SK-N-SH (cell line): ENCODE data around the gene RHBDL1. TPM values are rescaled to one million over a fixed set of nuclear protein-coding genes. Genes with fewer than 3 reads are reported as not detected.

ENCODE experiments used
- CHD2 ChIP-seq: fragments of 150-350 bp; IDR thresholded peaks from 2 replicates; pipeline ENCODE4 v1.6.1; 2018; ENCODE audit warnings: low read length; ENCODE audit not compliant: partially characterized antibody
- EZH2phosphoT487 ChIP-seq: fragments of 200-600 bp; sonication (generic); IDR thresholded peaks from 2 replicates; pipeline ENCODE4 v1.6.1; 2017; ENCODE audit warnings: low read depth, mixed run types, mild to moderate bottlenecking, antibody characterized with exemption, moderate library complexity, borderline replicate concordance
- FOSL2 ChIP-seq: IDR thresholded peaks from 2 replicates; pipeline ENCODE4 v1.4.0; 2012; ENCODE audit warnings: low read depth, mild to moderate bottlenecking, moderate library complexity, borderline replicate concordance
- FOXJ3 ChIP-seq: sonication (generic); formaldehyde crosslinking; IDR thresholded peaks from 2 replicates; pipeline ENCODE4 v1.5.1; 2020; ENCODE audit warnings: mild to moderate bottlenecking, missing genetic modification reagents
- GABPA ChIP-seq: IDR thresholded peaks from 2 replicates; pipeline ENCODE4 v1.4.0; 2012; ENCODE audit warnings: low read depth, mild to moderate bottlenecking
- GATA2 ChIP-seq: sonication (generic); formaldehyde crosslinking; IDR thresholded peaks from 2 replicates; pipeline ENCODE4 v1.5.0; 2020; ENCODE audit warnings: mild to moderate bottlenecking, missing genetic modification reagents
- IRF3 ChIP-seq: fragments of 150-350 bp; IDR thresholded peaks from 2 replicates; pipeline ENCODE4 v1.6.1; 2016; ENCODE audit warnings: mild to moderate bottlenecking, low read depth, low read length
- MAX ChIP-seq: IDR thresholded peaks from 2 replicates; pipeline ENCODE4 v1.4.0; 2012; ENCODE audit warnings: low read depth
- MXI1 ChIP-seq: IDR thresholded peaks from 2 replicates; pipeline ENCODE4 v1.6.1; 2012; ENCODE audit warnings: mild to moderate bottlenecking, low read depth, low read length, improper control_type of control experiment
- PBX3 ChIP-seq: IDR thresholded peaks from 2 replicates; pipeline ENCODE4; 2012
- RAD21 ChIP-seq: IDR thresholded peaks from 2 replicates; pipeline ENCODE4 v1.6.1; 2012; ENCODE audit warnings: mild to moderate bottlenecking, low read length
- REST ChIP-seq: IDR thresholded peaks from 2 replicates; pipeline ENCODE4 v1.6.1; 2012; ENCODE audit warnings: mild to moderate bottlenecking, low read depth, low read length, moderate library complexity
- RFX5 ChIP-seq: IDR thresholded peaks from 2 replicates; pipeline ENCODE4 v1.6.1; 2012; ENCODE audit warnings: mild to moderate bottlenecking, improper control_type of control experiment, low read length
- RXRA ChIP-seq: IDR thresholded peaks from 2 replicates; pipeline ENCODE4 v1.4.0; 2012; ENCODE audit warnings: low read depth, mild to moderate bottlenecking, borderline replicate concordance
- SMC3 ChIP-seq: IDR thresholded peaks from 2 replicates; pipeline ENCODE4 v1.6.1; 2012; ENCODE audit warnings: low read depth, low read length, improper control_type of control experiment
- USF2 ChIP-seq: fragments of 150-350 bp; IDR thresholded peaks from 2 replicates; pipeline ENCODE4 v1.6.1; 2017; ENCODE audit warnings: antibody characterized with exemption, low read length, low read depth, borderline replicate concordance
- YY1 ChIP-seq: IDR thresholded peaks from 2 replicates; pipeline ENCODE4 v1.4.0; 2012; ENCODE audit warnings: low read depth, mild to moderate bottlenecking
- polyA plus RNA-seq, 3 experiments: library from polyadenylated mRNA; depleted of rRNA; stranded (reverse); fragments of >200 nt; gene quantifications; 2 replicates each; pipeline ENCODE4 v1.2.3, GENCODE V29; 2012

Gene RHBDL1
- polyA plus RNA-seq, 1 of the 3 experiments (the other 2 are of a cell fraction) = 4.1 TPM

- TF ChIP-seq REST = 0 out of 2 replicates have a peak, but pooled peaks have one; percentile 21
- TF ChIP-seq GABPA = no peak
- TF ChIP-seq SMC3 = no peak
- peak; percentile 5; the same call in 1 of the 2 replicates for TF ChIP-seq RAD21
- TF ChIP-seq YY1 = peak; percentile 59; the same call in 1 of the 2 replicates
- no peak for TF ChIP-seq GATA2 (CRISPR knock-in tag)
- TF ChIP-seq PBX3 = peak; percentile 47; the same call in 1 of the 2 replicates
- no peak for TF ChIP-seq USF2
- peak; percentile 68 for TF ChIP-seq MXI1
- peak; percentile 83 for TF ChIP-seq CHD2
- TF ChIP-seq MAX = peak; percentile 38
- TF ChIP-seq RXRA = no peak
- no peak for TF ChIP-seq FOXJ3 (CRISPR knock-in tag)
- no peak for TF ChIP-seq RFX5
- TF ChIP-seq IRF3 = no peak
- TF ChIP-seq EZH2phosphoT487 = no peak
- no peak for TF ChIP-seq FOSL2
- TF ChIP-seq, all 33 proteins: peak for 14
These were observed 45.0 kb downstream of the RHBDL1 start (continued) for GRCh38 chr16:720447-720989.
